ENCODE measurements around the gene PCDH15. TPM values are rescaled to one million over a fixed set of nuclear protein-coding genes. Genes with fewer than 3 reads are reported as not detected.

Gene PCDH15
- total RNA-seq, 3 donors from 2014 or later: 0.38 TPM; not detected in 2

DNA sequence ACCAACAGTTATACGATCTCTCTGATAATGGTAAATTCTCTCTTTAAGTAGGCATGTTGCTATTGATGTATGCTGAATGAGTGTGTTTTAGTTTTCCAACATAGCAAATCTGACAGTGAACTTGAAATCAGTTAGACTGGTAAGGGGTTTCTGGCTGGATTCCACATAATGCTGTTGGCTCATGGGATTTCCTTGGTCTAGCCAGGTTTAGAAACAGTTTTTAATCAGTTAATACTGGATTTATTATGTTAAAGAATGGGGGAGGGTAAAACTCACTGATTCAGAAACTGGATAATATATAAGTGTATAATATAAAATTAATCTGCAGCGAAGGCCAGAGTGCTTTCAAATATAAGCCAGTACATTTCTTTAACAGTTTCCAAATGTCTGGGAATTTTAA is 55.6 kb downstream of the PCDH15 start:
- ATAC-seq (no peak), DNase-seq (no peak)
- no peak overlapping the region for H3K4me3 ChIP-seq
- no peaks in the 10 kb centered on the region for H3K9me3 ChIP-seq
- H3K4me1 ChIP-seq (ENCODE audit: low read depth): no peaks in the 10 kb centered on the region
- no peak for TF ChIP-seq CTCF (IDR thresholded peaks at IDR 0.05)
- intact Hi-C loops (cut with DNase I, micrococcal nuclease): no loop called here
- no peaks in the 10 kb centered on the region for H3K36me3 ChIP-seq (ENCODE audit: low read depth)

- DNase-seq (no peak), ATAC-seq (no peak)
- Histone ChIP-seq H3K4me1 (ENCODE audit: low read depth) (no peaks in the 10 kb centered on the region), H3K4me3 (no peak overlapping the region), H3K36me3 (ENCODE audit: low read depth) (no peaks in the 10 kb centered on the region), H3K9me3 (no peaks in the 10 kb centered on the region)
- intact Hi-C loops (cut with DNase I, micrococcal nuclease): no loop called here
- no peak for TF ChIP-seq CTCF (IDR thresholded peaks at IDR 0.05)
Measured at GRCh38 chr10:54742416-54742815, 58.6 kb downstream of the PCDH15 start.

- H3K36me3 ChIP-seq (ENCODE audit: low read depth): no peaks in the 10 kb centered on the region
- ATAC-seq (no peak), DNase-seq (no peak)
- no peak overlapping the region for H3K4me3 ChIP-seq
- no peak for TF ChIP-seq CTCF (IDR thresholded peaks at IDR 0.05)
- intact Hi-C loops (cut with DNase I, micrococcal nuclease): no loop called here
- no peaks in the 10 kb centered on the region for H3K9me3 ChIP-seq
- no peaks in the 10 kb centered on the region for H3K4me1 ChIP-seq (ENCODE audit: low read depth)
Measured at GRCh38 chr10:54728511-54728910, 72.5 kb downstream of the PCDH15 start.

GRCh38 chr10:54722075-54722474 is 79.0 kb downstream of the PCDH15 start:
- no peak for DNase-seq
- Histone ChIP-seq H3K4me3 (no peak overlapping the region), H3K36me3 (ENCODE audit: low read depth) (no peaks in the 10 kb centered on the region), H3K9me3 (no peaks in the 10 kb centered on the region), H3K4me1 (ENCODE audit: low read depth) (no peaks in the 10 kb centered on the region)
- intact Hi-C loops (cut with DNase I, micrococcal nuclease): no loop called here
- no peak for ATAC-seq
- TF ChIP-seq CTCF (IDR thresholded peaks at IDR 0.05): no peak

GRCh38 chr10:54710918-54711317 is 90.1 kb downstream of the PCDH15 start:
- DNase-seq (no peak), ATAC-seq (no peak)
- Histone ChIP-seq H3K9me3 (no peaks in the 10 kb centered on the region), H3K4me3 (no peak overlapping the region), H3K4me1 (ENCODE audit: low read depth) (no peaks in the 10 kb centered on the region), H3K36me3 (ENCODE audit: low read depth) (no peaks in the 10 kb centered on the region)
- no peak for TF ChIP-seq CTCF (IDR thresholded peaks at IDR 0.05)
- intact Hi-C loops (cut with DNase I, micrococcal nuclease): no loop called here

GRCh38 chr10:54708591-54708990 is 92.4 kb downstream of the PCDH15 start:
- Histone ChIP-seq H3K36me3 (ENCODE audit: low read depth) (no peaks in the 10 kb centered on the region), H3K4me1 (ENCODE audit: low read depth) (no peaks in the 10 kb centered on the region), H3K9me3 (no peaks in the 10 kb centered on the region), H3K4me3 (no peak overlapping the region)
- intact Hi-C loops (cut with DNase I, micrococcal nuclease): no loop called here
- no peak for DNase-seq
- ATAC-seq: no peak
- TF ChIP-seq CTCF (IDR thresholded peaks at IDR 0.05): no peak

Measured in mucosa of descending colon (tissue), 3 donors.